A673 (cell line): ENCODE results near the gene OSBP2. TPM values are rescaled to one million over a fixed set of nuclear protein-coding genes. Genes with fewer than 3 reads are reported as not detected.

Experiments used
- BruUV-seq: library from RNA; stranded (reverse); fragments of 400-500 nt; replicated peaks from 2 replicates; lab custom pipeline; 2021; lab: Mats Ljungman, UMichigan
- CTCF ChIA-PET: fragments of 300-600 bp; sonication (Branson Sonifier 250); formaldehyde crosslinking; loops from one replicate; lab custom pipeline; 2022; ENCODE audit warnings: antibody characterized with exemption; lab: Charles Lee
- POLR2A ChIA-PET: fragments of 300-600 bp; sonication (Branson Sonifier 250); formaldehyde crosslinking; loops from one replicate; lab custom pipeline; 2022; ENCODE audit warnings: antibody characterized with exemption; ENCODE audit not compliant: low non-redundant PET; lab: Charles Lee
- DNase-seq: peaks from one replicate; pipeline ENCODE4 v3.0.0-alpha.2; 2015; ENCODE audit warnings: low spot score
- H3K27ac ChIP-seq: fragments of 200-600 bp; sonication (generic); 2 replicates; pipeline ENCODE4 v1.5.1; 2016; ENCODE audit warnings: mixed run types, low read depth, mild to moderate bottlenecking, mixed read lengths, antibody characterized with exemption, low read length; ENCODE audit not compliant: poor library complexity, severe bottlenecking
- H3K27me3 ChIP-seq: fragments of 200-600 bp; sonication (generic); replicated peaks from 2 replicates; pipeline ENCODE4 v1.6.1; 2017; ENCODE audit warnings: mixed run types, low read depth, mild to moderate bottlenecking, mixed read lengths, antibody characterized with exemption, low read length; ENCODE audit not compliant: insufficient read depth, poor library complexity
- H3K36me3 ChIP-seq: fragments of 200-600 bp; sonication (generic); 2 replicates; pipeline ENCODE4 v1.6.1; 2016; ENCODE audit warnings: mixed run types, mild to moderate bottlenecking, mixed read lengths, antibody characterized with exemption, low read length; ENCODE audit not compliant: insufficient read depth, poor library complexity, severe bottlenecking
- H3K4me1 ChIP-seq: fragments of 200-600 bp; sonication (generic); 2 replicates; pipeline ENCODE4 v1.6.1; 2017; ENCODE audit warnings: mixed run types, mild to moderate bottlenecking, mixed read lengths, antibody characterized with exemption, low read length; ENCODE audit not compliant: insufficient read depth, poor library complexity, severe bottlenecking
- H3K4me3 ChIP-seq: fragments of 200-600 bp; sonication (generic); 2 replicates; pipeline ENCODE4 v1.5.1; 2016; ENCODE audit warnings: low read depth, mixed run types, mild to moderate bottlenecking, mixed read lengths, low read length; ENCODE audit not compliant: poor library complexity, severe bottlenecking
- H3K9me3 ChIP-seq: fragments of 200-600 bp; sonication (generic); 2 replicates; pipeline ENCODE4 v1.6.1; 2016; ENCODE audit warnings: mixed run types, low read depth, mild to moderate bottlenecking, mixed read lengths, antibody characterized with exemption, low read length; ENCODE audit not compliant: poor library complexity, severe bottlenecking
- EZH2 ChIP-seq: fragments of 200-600 bp; sonication (generic); IDR thresholded peaks from 2 replicates; pipeline ENCODE4 v1.6.1; 2017; ENCODE audit warnings: borderline replicate concordance, low read depth, mild to moderate bottlenecking, mixed read lengths, antibody characterized with exemption, low read length; ENCODE audit not compliant: poor library complexity, severe bottlenecking
- intact Hi-C: fragments of 100-400 bp; cut with micrococcal nuclease; formaldehyde crosslinking; loops from one replicate; pipeline ENCODE4 v1.10.0; 2022; ENCODE audit not compliant: unreplicated experiment
- total RNA-seq: library from RNA; stranded (reverse); gene quantifications from 2 replicates; pipeline ENCODE4 v1.2.3, GENCODE V29; 2021
- TF ChIP-seq, protein P1 (sequence below): fragments of 300-800, 200-600 bp; sonication (generic); conservative IDR thresholded peaks from 2 replicates; pipeline ENCODE4 v1.5.1; 2017; ENCODE audit warnings: low read depth, mild to moderate bottlenecking, antibody characterized with exemption, low read length, moderate library complexity, mixed read lengths

OSBP2 gene
- total RNA-seq, 1 experiment from 2014 or later: 1.8 TPM

DNA sequence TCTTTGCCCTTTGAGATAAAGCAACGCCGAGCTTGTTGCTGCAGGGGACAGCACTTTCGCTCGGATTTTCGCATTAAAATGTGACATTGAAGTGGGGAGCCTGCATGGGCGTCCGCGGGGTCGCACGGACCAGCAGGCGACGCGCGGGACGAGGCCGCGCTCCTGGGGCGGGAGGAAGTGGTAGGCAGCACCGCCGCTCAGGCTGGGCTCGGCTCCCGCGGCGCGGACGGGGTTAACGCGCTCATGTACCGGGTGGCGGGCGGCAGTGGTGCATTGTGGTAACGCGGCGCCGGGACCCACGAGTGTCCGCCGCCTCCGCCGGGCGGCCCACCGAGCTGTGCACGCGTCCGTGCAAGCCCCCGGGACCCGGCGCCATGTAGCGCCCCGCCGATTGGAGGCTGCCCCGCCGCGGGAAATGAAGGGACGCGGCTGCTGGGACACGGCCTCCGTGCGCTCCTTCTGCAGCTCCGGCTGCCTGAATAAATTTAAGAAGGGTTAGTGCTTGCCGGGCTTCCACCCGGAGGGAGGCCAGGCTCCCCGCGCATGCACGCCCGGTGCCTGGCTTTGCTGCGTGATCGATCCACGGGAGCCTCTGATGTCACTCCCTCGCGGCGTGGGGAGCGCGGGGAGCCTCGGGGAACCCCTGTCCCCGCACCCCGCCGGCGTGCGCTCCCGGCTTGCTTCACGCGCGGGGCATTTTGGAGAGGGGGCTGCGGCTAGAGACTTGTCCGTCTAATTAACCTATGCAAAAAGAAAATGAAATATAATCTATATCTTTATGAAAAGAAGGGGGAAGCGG is 127.7 kb downstream of the OSBP2 start:
- intact Hi-C loops: no loop called here
- Histone ChIP-seq H3K4me3 (peak overlapping the region; percentile 26), H3K27ac (no peak overlapping the region), H3K36me3 (no peaks in the 10 kb centered on the region), H3K4me1 (no peaks in the 10 kb centered on the region), H3K9me3 (no peaks in the 10 kb centered on the region), H3K27me3 (peaks cover 47% of the 10 kb centered on the region)
- BruUV-seq: no TSS peak
- CTCF ChIA-PET: no interaction called here
- DNase-seq: no peak
- peak; percentile 93 for TF ChIP-seq EZH2
- TF ChIP-seq, protein P1, sequence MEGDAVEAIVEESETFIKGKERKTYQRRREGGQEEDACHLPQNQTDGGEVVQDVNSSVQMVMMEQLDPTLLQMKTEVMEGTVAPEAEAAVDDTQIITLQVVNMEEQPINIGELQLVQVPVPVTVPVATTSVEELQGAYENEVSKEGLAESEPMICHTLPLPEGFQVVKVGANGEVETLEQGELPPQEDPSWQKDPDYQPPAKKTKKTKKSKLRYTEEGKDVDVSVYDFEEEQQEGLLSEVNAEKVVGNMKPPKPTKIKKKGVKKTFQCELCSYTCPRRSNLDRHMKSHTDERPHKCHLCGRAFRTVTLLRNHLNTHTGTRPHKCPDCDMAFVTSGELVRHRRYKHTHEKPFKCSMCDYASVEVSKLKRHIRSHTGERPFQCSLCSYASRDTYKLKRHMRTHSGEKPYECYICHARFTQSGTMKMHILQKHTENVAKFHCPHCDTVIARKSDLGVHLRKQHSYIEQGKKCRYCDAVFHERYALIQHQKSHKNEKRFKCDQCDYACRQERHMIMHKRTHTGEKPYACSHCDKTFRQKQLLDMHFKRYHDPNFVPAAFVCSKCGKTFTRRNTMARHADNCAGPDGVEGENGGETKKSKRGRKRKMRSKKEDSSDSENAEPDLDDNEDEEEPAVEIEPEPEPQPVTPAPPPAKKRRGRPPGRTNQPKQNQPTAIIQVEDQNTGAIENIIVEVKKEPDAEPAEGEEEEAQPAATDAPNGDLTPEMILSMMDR: no peak
- POLR2A ChIA-PET: no interaction called here

- H3K4me1 ChIP-seq: no peaks in the 10 kb centered on the region
- no peak for DNase-seq
- intact Hi-C loops: no loop called here
- BruUV-seq: no TSS peak
- peaks cover 47% of the 10 kb centered on the region for H3K27me3 ChIP-seq
- TF ChIP-seq, protein P1: no peak
- TF ChIP-seq EZH2: no peak
- no peaks in the 10 kb centered on the region for H3K9me3 ChIP-seq
- no peak overlapping the region for H3K4me3 ChIP-seq
- no peak overlapping the region for H3K27ac ChIP-seq
- ChIA-PET CTCF (no interaction called here), POLR2A (no interaction called here)
- no peaks in the 10 kb centered on the region for H3K36me3 ChIP-seq
These were observed 128.3 kb downstream of the OSBP2 start for GRCh38 chr22:30823015-30823370.

DNA sequence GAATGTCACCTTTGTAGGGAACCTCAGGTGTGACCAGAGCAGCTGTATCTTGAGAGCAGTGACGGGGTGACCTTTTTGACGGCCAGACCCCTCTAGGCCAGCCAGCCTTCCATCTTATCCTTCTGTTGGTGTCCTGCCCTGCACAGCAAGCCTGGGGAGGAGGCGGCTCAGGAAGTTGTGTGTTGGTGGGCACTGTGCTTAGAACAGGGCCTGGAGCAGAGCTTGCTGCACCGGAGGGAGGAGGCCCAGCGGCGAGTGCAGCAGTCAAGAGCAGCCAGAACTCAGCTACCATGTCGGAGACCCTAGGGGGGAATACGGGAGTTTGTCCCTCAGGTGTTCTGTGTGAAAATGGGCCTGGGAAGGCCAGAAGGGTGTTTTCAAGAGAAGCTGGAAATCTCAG is 129.4 kb downstream of the OSBP2 start:
- TF ChIP-seq, protein P1: no peak
- peak; percentile 4 for TF ChIP-seq EZH2
- POLR2A ChIA-PET: no interaction called here
- H3K9me3 ChIP-seq: no peaks in the 10 kb centered on the region
- no peak for DNase-seq
- no peak overlapping the region for H3K27ac ChIP-seq
- peaks cover 47% of the 10 kb centered on the region for H3K27me3 ChIP-seq
- H3K36me3 ChIP-seq: no peaks in the 10 kb centered on the region
- no peak overlapping the region for H3K4me3 ChIP-seq
- CTCF ChIA-PET: no interaction called here
- intact Hi-C loops: no loop called here
- BruUV-seq: no TSS peak
- H3K4me1 ChIP-seq: no peaks in the 10 kb centered on the region
